Measurements from ENCODE around the gene NTN1.
"Not testable (repeated sequence)": the region's sequence is repeated elsewhere in the genome, so short reads cannot be mapped to it uniquely, and the experiment has no call there.

The NTN1 gene

DNA sequence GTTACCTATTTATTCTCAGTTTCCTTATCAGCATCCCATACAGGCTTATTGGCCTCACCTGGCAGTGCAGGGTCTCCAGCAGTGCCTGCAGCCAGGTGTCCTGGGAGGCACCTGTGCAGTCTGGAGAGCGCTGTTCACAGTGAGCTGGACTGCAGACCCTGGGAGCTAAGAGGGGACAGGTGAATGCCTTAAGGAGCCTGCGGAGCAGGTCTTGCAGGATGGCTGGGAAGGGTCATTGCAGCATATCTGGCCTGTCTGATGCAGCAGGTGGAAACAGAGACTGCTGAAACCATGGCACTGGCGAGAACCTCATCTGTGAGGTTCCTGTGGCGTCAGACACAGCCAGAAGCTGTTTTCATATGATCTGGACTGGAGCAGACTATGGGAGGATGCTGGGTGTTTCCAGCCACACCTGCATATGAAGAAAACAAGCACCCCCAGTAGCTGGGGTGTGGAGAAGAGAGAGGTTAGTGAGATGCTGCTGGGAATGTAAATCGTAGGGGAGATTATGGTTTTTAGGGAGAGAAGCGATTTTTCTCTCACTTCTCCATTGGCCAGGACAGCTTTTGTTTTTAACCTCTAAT, 77.0 kb downstream of the NTN1 start:
- Histone ChIP-seq H3K27me3 (ENCODE audit: low read depth) (no peaks in the 10 kb centered on the region), H3K36me3 (replicated peaks) (no peaks in the 10 kb centered on the region), H3K4me3 (no peak overlapping the region), H3K4me1 (no peaks in the 10 kb centered on the region), H3K9me3 (0 out of 2 replicates have a peak, but pooled peaks cover 2% of the 10 kb centered on the region)
- in situ Hi-C loops (cut with MboI; ENCODE audit: low sequenced_read_pairs) = no loop called here
- DNase-seq (ENCODE audit: low spot score in 2 of 2) = no peak

DNA sequence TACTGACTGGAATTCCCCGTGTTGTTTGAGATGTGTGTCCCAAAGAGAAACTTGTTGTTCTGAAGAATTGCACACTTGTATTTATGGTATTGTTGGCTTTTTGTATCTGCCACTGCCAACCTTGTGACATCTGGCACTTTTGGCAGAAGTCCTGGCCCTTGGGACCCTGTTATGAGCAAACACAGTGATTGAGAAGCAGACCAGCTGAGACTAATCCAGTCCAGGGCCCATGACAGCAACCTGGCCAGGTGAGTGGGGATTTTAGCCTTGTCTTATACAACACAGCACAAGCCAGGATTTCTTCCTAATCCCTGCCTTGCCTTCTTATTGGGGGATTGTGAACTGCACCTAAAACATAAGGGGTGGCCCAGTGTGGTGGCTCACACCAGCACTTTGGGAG, 80.0 kb downstream of the NTN1 start:
- Histone ChIP-seq H3K4me1 (no peaks in the 10 kb centered on the region), H3K36me3 (replicated peaks) (no peaks in the 10 kb centered on the region), H3K9me3 (0 out of 2 replicates have a peak, but pooled peaks cover 2% of the 10 kb centered on the region), H3K4me3 (no peak overlapping the region), H3K27me3 (ENCODE audit: low read depth) (no peaks in the 10 kb centered on the region)
- no peak for DNase-seq (ENCODE audit: low spot score in 2 of 2)
- in situ Hi-C loops (cut with MboI; ENCODE audit: low sequenced_read_pairs) = no loop called here

DNA sequence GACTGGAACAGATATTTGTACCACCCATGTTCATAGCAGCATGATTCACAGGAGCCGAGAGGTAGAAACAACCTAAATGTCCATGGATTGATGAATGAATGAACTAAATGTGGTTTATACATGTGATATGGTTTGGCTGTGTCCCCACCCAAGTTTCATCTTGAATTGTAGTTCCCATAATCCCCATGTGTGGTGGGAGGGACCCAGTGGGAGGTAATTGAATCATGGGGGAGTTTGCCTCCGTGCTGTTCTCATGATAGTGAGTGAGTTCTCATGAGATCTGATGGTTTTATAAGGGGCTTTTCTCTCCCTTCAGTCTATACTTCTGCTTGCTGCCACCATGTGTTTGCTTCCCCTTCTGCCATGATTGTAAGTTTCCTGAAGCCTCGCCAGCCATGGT, 81.9 kb downstream of the NTN1 start:
- DNase-seq (ENCODE audit: low spot score in 2 of 2); in situ Hi-C loops (cut with MboI; ENCODE audit: low sequenced_read_pairs): not testable (repeated sequence)

DNA sequence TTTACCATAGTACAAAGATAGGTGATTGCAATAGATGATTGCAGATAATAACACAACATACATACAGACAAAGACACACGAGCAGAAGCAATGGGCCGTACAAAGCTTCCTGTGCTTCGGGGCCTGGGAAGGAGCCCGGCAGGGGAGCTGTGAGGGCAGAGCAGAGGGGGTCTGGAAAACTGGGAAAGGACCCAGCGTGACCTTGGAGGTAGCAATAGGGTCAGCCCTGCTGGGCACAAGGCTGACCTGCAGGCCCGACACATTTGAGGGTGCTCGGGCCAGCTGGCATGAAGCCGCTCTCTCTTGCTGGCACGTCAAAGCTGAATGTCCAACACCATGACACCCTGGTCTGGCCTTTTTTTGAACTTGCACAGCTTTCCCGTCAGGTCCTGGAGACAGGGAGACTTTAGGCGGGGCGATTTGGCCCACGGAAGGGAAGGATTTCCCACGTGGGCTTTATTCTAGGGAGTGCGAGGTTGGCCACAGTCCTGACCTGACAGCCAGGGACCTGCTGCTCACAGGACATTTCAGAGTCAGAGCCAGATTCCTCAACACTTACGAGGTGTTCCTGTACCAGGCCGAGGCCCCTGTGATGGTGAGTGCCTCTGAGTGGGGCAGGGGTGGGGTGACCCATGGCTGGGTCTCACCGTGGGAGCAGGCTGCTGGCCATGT, 83.2 kb downstream of the NTN1 start:
- no peak overlapping the region for H3K4me3 ChIP-seq
- 0 out of 2 replicates have a peak, but pooled peaks cover 2% of the 10 kb centered on the region for H3K9me3 ChIP-seq
- no peak for DNase-seq (ENCODE audit: low spot score in 2 of 2)
- no peaks in the 10 kb centered on the region for H3K36me3 ChIP-seq (replicated peaks)
- peaks cover 5% of the 10 kb centered on the region for H3K4me1 ChIP-seq
- in situ Hi-C loops (cut with MboI; ENCODE audit: low sequenced_read_pairs) = no loop called here
- no peaks in the 10 kb centered on the region for H3K27me3 ChIP-seq (ENCODE audit: low read depth)

More for the DNA sequence above, 81.9 kb downstream of the NTN1 start:
- H3K9me3 ChIP-seq; H3K4me1 ChIP-seq; H3K27me3 ChIP-seq (ENCODE audit: low read depth); H3K4me3 ChIP-seq; H3K36me3 ChIP-seq (replicated peaks): not testable (repeated sequence)

DNA sequence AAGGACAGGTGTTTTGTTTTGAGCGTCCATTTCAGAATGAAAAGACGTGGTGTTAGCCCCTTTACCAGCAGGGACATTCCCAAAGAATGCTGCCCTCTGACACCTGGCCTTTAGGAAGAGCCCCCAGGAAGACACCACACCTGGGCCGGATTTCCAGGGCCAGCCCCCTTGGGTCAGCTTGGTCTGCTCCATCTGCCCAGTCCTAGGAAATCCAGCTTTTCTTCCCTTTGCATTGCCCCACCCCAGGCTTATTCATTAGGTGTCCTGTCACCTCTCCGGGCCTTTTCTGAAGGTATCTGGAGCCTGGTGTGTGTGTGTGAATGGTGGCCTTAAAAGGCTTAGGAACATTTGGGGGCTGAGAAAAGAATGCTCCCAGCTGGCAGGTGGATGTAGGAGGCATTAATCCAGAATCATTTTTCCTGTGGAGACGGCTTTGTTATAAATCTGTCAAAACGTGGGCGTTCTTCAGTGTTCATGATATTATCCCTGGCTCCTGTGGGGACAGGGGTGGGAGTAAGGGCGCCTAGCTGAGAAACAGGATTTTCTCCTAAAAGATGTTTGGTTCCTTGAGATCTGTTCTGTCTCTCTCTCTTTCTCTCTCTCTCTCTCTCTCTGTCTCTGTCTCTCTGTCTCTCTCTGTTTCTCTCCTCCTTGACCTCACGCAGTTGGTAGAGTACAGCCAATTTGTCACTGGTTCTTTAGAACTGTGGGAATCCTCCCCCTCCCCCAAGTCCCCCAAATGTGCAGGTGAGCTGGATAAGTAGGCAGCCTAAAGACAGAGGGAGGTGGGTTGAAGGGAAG, 84.0 kb downstream of the NTN1 start:
- no peak for DNase-seq (ENCODE audit: low spot score in 2 of 2)
- in situ Hi-C loops (cut with MboI; ENCODE audit: low sequenced_read_pairs) = no loop called here
- Histone ChIP-seq H3K27me3 (ENCODE audit: low read depth) (no peaks in the 10 kb centered on the region), H3K9me3 (0 out of 2 replicates have a peak, but pooled peaks cover 2% of the 10 kb centered on the region), H3K4me1 (peaks cover 8% of the 10 kb centered on the region), H3K36me3 (replicated peaks) (no peaks in the 10 kb centered on the region), H3K4me3 (no peak overlapping the region)

DNA sequence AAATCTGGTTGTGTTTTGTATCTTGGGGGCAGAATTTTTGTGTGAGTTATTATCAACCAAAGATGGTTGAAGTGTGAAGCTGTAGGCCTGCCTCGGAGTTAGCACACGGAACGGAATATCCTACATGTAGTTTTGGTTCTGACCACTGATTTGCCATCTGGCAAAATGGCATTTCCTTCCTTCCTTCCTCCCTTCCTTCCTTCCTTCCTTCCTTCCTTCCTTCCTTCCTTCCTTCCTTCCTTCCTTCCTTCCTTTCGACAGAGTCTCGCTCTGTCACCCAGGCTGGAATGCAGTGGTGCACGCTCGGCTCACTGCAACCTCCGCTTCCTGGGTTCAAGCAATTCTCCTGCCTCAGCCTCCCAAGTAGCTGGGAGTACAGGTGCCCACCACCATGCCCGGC, 85.0 kb downstream of the NTN1 start:
- DNase-seq (ENCODE audit: low spot score in 2 of 2); in situ Hi-C loops (cut with MboI; ENCODE audit: low sequenced_read_pairs): not testable (repeated sequence)

DNA sequence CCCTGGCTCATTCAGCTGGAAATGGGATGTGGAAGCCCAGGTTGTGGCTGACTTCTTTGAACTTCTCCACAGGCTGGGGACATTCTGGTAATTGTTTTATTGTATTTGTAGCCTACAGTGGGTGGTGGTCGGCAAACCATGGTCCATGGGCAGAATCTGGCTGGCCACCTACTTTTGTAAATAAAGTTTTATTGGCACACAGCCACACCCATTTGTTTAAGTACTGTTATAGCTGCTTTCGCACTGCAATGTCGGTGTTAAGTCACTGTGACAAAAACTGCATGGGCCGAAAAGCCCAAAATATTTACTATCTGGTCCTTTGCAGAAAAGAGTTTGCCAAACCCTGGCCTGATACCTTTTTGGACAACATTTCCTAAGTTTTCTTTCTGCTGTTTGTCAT, 86.2 kb downstream of the NTN1 start:
- Histone ChIP-seq H3K27me3 (ENCODE audit: low read depth) (no peaks in the 10 kb centered on the region), H3K4me3 (no peak overlapping the region), H3K36me3 (replicated peaks) (no peaks in the 10 kb centered on the region), H3K9me3 (no peaks in the 10 kb centered on the region), H3K4me1 (peaks cover 8% of the 10 kb centered on the region)
- in situ Hi-C loops (cut with MboI; ENCODE audit: low sequenced_read_pairs) = no loop called here
- DNase-seq (ENCODE audit: low spot score in 2 of 2) = no peak

More for the DNA sequence above, 85.0 kb downstream of the NTN1 start:
- not testable (repeated sequence) for H3K36me3 ChIP-seq (replicated peaks); H3K4me1 ChIP-seq; H3K4me3 ChIP-seq; H3K27me3 ChIP-seq (ENCODE audit: low read depth); H3K9me3 ChIP-seq

DNA sequence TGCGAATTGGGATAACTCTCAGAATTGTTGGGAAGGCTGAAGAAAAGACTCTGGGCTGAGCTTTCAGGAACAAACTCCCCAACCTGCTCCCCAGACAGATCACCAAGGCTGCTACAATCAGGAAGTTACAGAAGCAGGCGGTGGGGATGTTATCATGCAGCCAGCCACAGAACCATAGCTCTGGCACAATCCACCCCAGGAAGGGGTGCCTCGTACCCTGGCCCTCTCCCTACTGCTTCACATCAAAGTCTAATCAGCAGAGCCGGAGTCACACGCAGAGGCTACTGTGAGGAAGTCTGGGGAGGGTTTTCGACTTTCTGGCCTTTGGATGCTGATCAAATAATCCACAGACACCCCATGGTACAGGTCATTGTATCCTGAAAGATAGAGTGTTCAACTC, 86.8 kb downstream of the NTN1 start:
- Histone ChIP-seq H3K36me3 (replicated peaks) (no peaks in the 10 kb centered on the region), H3K4me3 (no peak overlapping the region), H3K27me3 (ENCODE audit: low read depth) (no peaks in the 10 kb centered on the region), H3K4me1 (peaks cover 8% of the 10 kb centered on the region), H3K9me3 (no peaks in the 10 kb centered on the region)
- in situ Hi-C loops (cut with MboI; ENCODE audit: low sequenced_read_pairs) = no loop called here
- no peak for DNase-seq (ENCODE audit: low spot score in 2 of 2)

DNA sequence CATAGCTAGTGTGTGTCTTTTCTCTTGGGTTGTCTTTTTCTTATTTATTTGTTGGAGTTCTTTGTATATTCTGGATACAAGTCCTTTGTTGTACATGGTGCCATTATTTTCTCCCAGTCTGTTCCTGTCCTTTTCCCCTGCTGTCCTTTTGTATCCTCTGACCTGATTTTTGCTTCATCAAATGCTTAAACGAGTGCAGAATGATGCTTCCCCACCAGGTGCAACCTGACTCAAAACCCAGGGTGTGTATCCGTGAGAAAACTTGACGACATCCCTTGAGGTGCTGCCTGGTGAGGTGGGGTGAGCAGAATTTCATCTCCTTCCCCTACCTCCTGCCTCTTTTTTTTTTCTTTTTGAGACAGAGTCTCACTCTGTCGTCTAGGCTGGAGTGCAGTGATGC, 88.6 kb downstream of the NTN1 start:
- Histone ChIP-seq H3K4me3 (no peak overlapping the region), H3K4me1 (peaks cover 8% of the 10 kb centered on the region), H3K27me3 (ENCODE audit: low read depth) (no peaks in the 10 kb centered on the region), H3K36me3 (replicated peaks) (no peaks in the 10 kb centered on the region), H3K9me3 (no peaks in the 10 kb centered on the region)
- no peak for DNase-seq (ENCODE audit: low spot score in 2 of 2)
- in situ Hi-C loops (cut with MboI; ENCODE audit: low sequenced_read_pairs) = no loop called here

DNA sequence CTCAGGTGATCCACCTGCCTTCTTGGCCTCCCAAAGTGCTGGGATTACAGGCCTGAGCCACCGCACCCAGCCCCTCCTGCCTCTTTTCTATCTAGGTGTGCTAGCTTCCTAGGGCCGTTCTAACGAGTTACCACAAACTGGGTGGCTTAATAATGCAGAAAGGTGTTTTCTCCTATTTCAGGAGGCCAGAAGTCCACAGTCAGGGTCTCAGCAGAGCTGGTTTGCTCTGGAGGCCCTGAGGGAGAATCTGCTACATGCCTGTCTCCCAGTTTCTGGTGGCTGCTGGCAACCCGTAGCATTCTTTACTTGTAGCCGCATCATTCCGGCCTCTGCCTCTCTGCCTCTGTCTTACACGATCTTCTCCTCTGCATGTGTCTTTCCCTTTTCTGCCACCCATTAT, 89.2 kb downstream of the NTN1 start:
- in situ Hi-C loops (cut with MboI; ENCODE audit: low sequenced_read_pairs) = no loop called here
- no peak for DNase-seq (ENCODE audit: low spot score in 2 of 2)

DNA sequence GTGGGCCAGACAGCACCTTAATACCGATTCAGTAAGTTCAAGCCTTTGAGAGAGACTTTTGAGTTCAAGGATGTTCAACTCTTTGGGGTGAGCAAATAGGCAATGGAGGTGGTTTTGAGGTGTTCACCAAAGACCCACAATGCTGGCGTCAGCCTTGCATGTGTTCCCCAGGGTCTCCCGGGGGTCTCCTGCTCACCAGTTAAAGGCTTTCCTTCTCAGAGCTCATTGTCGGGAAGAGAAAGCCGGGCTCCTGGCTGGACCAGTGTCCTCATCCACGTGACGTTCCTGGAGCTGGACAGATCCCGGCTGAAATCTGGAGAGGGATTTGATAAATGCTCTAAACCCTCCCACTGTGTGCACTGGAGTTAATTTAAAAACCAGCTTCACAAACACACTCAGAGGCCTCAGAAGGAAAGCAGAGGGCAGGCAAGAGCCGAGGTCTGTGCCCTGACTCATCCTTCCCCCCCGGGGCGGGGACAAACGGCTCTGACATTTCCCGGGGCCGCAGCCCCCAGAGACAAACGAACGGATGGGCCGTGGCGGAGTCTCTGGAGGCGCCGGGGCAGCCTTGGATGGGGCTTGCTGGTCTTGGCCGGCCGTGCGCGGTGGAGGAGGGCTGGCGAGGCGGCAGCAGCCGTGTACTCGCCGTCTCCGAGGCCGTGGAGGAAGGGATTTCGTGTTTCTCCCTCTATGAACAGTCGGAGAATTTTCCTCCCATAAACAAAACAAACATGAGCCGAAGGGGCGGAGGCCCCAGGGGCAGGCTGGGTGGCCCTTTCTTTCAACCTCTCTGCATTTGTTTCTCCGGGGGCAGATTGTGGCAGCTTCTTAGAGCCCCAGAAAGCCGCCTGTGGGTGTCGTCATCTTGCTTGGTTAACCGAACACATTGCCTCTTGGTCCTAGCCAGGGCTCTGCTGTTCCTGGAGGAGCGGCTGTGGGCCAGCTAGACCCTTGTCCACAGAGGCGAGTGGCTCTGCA, 94.2 kb downstream of the NTN1 start:
- peaks cover 4% of the 10 kb centered on the region for H3K4me1 ChIP-seq
- no peak overlapping the region; the same call in 1 of the 2 replicates for H3K4me3 ChIP-seq
- no peaks in the 10 kb centered on the region for H3K27me3 ChIP-seq (ENCODE audit: low read depth)
- H3K36me3 ChIP-seq (replicated peaks) = no peaks in the 10 kb centered on the region
- no peaks in the 10 kb centered on the region for H3K9me3 ChIP-seq
- in situ Hi-C loops (cut with MboI; ENCODE audit: low sequenced_read_pairs) = no loop called here
- peak in 1 of 2 experiments; percentile 50 for DNase-seq (ENCODE audit: low spot score in 2 of 2)

More for the DNA sequence above, 89.2 kb downstream of the NTN1 start:
- no peaks in the 10 kb centered on the region for H3K9me3 ChIP-seq
- H3K4me1 ChIP-seq = peaks cover 8% of the 10 kb centered on the region
- no peak overlapping the region for H3K4me3 ChIP-seq
- H3K27me3 ChIP-seq (ENCODE audit: low read depth) = no peaks in the 10 kb centered on the region
- H3K36me3 ChIP-seq (replicated peaks) = no peaks in the 10 kb centered on the region

DNA sequence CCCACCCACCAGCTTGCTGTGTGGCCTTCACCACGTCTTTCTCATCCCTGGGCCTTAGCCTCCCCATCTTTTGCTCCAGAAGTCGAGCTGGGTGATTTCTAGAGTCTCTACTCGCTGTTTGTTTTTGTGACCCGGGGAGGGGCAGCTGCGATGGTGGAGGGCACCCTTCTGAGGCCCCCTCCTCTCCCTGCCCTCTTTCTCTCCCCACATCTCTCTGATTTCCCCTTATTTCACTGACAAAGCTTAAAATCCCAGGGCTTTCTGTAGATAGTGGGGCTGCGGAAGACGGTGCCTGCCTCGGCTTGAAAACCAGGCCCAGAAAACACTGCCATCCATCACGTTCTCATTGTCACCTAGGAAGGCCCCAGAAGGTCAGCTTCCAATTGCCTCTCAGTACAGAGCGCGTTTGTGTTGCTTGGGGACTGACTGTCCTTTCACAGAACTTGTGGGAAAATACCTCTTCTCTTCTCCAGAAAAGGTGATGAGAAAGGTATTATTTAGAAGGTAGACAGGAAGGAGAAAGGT, 95.1 kb downstream of the NTN1 start:
- H3K27me3 ChIP-seq (ENCODE audit: low read depth) = no peaks in the 10 kb centered on the region
- no peak for DNase-seq (ENCODE audit: low spot score in 2 of 2)
- no peaks in the 10 kb centered on the region for H3K9me3 ChIP-seq
- H3K36me3 ChIP-seq (replicated peaks) = no peaks in the 10 kb centered on the region
- in situ Hi-C loops (cut with MboI; ENCODE audit: low sequenced_read_pairs) = no loop called here
- H3K4me1 ChIP-seq = peaks cover 4% of the 10 kb centered on the region
- no peak overlapping the region for H3K4me3 ChIP-seq

All from HAP-1 (cell line).